Nephron progenitor cell (in vitro differentiated cells): ENCODE data around the gene ADARB2.

Source experiments
- DNase-seq: peaks from one replicate; pipeline ENCODE4 v3.0.0; 2021
- H3K27ac Mint-ChIP-seq: 2 replicates; pipeline ENCODE4 v1.8.0; 2021; ENCODE audit warnings: mild to moderate bottlenecking, moderate library complexity, mixed read lengths
- H3K27me3 Mint-ChIP-seq: 2 replicates; pipeline ENCODE4 v1.8.0; 2021; ENCODE audit warnings: mild to moderate bottlenecking, low read depth, mixed read lengths; ENCODE audit not compliant: poor library complexity
- H3K36me3 Mint-ChIP-seq: 2 replicates; pipeline ENCODE4 v1.8.0; 2021; ENCODE audit warnings: low read depth, mixed read lengths
- H3K4me1 Mint-ChIP-seq: 2 replicates; pipeline ENCODE4 v1.8.0; 2021; ENCODE audit warnings: mixed read lengths
- H3K4me3 Mint-ChIP-seq: 2 replicates; pipeline ENCODE4 v1.8.0; 2021; ENCODE audit warnings: mild to moderate bottlenecking, moderate library complexity, mixed read lengths
- H3K9me3 Mint-ChIP-seq: 2 replicates; pipeline ENCODE4 v1.8.0; 2021; ENCODE audit warnings: mild to moderate bottlenecking, moderate library complexity, mixed read lengths
- CTCF ChIP-seq: fragments of 200-600 bp; sonication (generic); IDR thresholded peaks from 2 replicates; pipeline ENCODE4 v1.5.0; 2021; ENCODE audit warnings: antibody characterized with exemption

ADARB2 gene

GRCh38 chr10:1199897-1200721 lies 537.2 kb downstream of the ADARB2 start:
- H3K4me3 Mint-ChIP-seq: no peak overlapping the region
- no peak overlapping the region for H3K27ac Mint-ChIP-seq
- no peak for TF ChIP-seq CTCF
- no peak for DNase-seq
- H3K36me3 Mint-ChIP-seq: no peaks in the 10 kb centered on the region
- peaks cover 8% of the 10 kb centered on the region for H3K27me3 Mint-ChIP-seq
- peaks cover 23% of the 10 kb centered on the region for H3K4me1 Mint-ChIP-seq
- H3K9me3 Mint-ChIP-seq: no peaks in the 10 kb centered on the region

GRCh38 chr10:1199345-1199673 lies 538.0 kb downstream of the ADARB2 start:
- Mint-ChIP-seq H3K4me3 (no peak overlapping the region), H3K27me3 (peaks cover 8% of the 10 kb centered on the region), H3K9me3 (no peaks in the 10 kb centered on the region), H3K27ac (no peak overlapping the region), H3K36me3 (no peaks in the 10 kb centered on the region), H3K4me1 (peaks cover 23% of the 10 kb centered on the region)
- no peak for DNase-seq
- no peak for TF ChIP-seq CTCF

- Mint-ChIP-seq H3K4me3 (no peak overlapping the region), H3K27ac (no peak overlapping the region), H3K4me1 (peaks cover 28% of the 10 kb centered on the region), H3K36me3 (no peaks in the 10 kb centered on the region), H3K9me3 (no peaks in the 10 kb centered on the region), H3K27me3 (peaks cover 8% of the 10 kb centered on the region)
- no peak for TF ChIP-seq CTCF
- no peak for DNase-seq
These were observed 538.6 kb downstream of the ADARB2 start for GRCh38 chr10:1198453-1199344.

GRCh38 chr10:1197384-1197783 lies 539.9 kb downstream of the ADARB2 start:
- no peak for DNase-seq
- no peaks in the 10 kb centered on the region for H3K36me3 Mint-ChIP-seq
- peaks cover 33% of the 10 kb centered on the region for H3K4me1 Mint-ChIP-seq
- H3K27me3 Mint-ChIP-seq: peaks cover 8% of the 10 kb centered on the region
- H3K9me3 Mint-ChIP-seq: no peaks in the 10 kb centered on the region
- H3K27ac Mint-ChIP-seq: no peak overlapping the region
- no peak for TF ChIP-seq CTCF
- H3K4me3 Mint-ChIP-seq: no peak overlapping the region

- Mint-ChIP-seq H3K27ac (no peak overlapping the region), H3K27me3 (peaks cover 8% of the 10 kb centered on the region), H3K36me3 (no peaks in the 10 kb centered on the region), H3K4me1 (peaks cover 33% of the 10 kb centered on the region), H3K9me3 (no peaks in the 10 kb centered on the region), H3K4me3 (no peak overlapping the region)
- no peak for TF ChIP-seq CTCF
- DNase-seq: no peak
These were observed 540.7 kb downstream of the ADARB2 start for GRCh38 chr10:1196656-1197055.
